Activated CD4-positive, alpha-beta T cell treated with anti-CD3 and anti-CD28 coated beads, Interleukin-2, amount 10 ng/mL, durations not matched to agents 24 days and 14 days (primary cell): ENCODE measurements around the gene CPE. TPM values are rescaled to one million over a fixed set of nuclear protein-coding genes. Genes with fewer than 3 reads are reported as not detected.
A peak's percentile ranks its signal among the peaks of the same experiment; 100 is the strongest.

ENCODE experiments used
- DNase-seq: peaks from one replicate; pipeline ENCODE4 v3.0.0; 2022
- H3K27ac Mint-ChIP-seq: one replicate; pipeline ENCODE4 v1.8.0; 2022; ENCODE audit warnings: mild to moderate bottlenecking, mixed read lengths
- H3K27me3 Mint-ChIP-seq: one replicate; pipeline ENCODE4 v1.8.0; 2022; ENCODE audit warnings: mixed read lengths
- H3K36me3 Mint-ChIP-seq: one replicate; pipeline ENCODE4 v1.8.0; 2022; ENCODE audit warnings: low read depth, mild to moderate bottlenecking, mixed read lengths
- H3K4me1 Mint-ChIP-seq: one replicate; pipeline ENCODE4 v1.8.0; 2021; ENCODE audit warnings: mixed read lengths
- H3K4me3 Mint-ChIP-seq: one replicate; pipeline ENCODE4 v1.8.0; 2022; ENCODE audit warnings: mild to moderate bottlenecking, moderate library complexity, mixed read lengths
- H3K9me3 Mint-ChIP-seq: one replicate; pipeline ENCODE4 v1.8.0; 2021; ENCODE audit warnings: mixed read lengths
- intact Hi-C: fragments of 100-400 bp; cut with micrococcal nuclease; formaldehyde crosslinking; loops from one replicate; pipeline ENCODE4 v1.15.1; 2023
- total RNA-seq: library from RNA; stranded (reverse); gene quantifications from 2 replicates; pipeline ENCODE4 v1.2.3, GENCODE V29; 2022

CPE gene
- total RNA-seq, 1 donor from 2014 or later = not detected

GRCh38 chr4:165351359-165352130 lies 27.3 kb upstream of the CPE start:
- intact Hi-C loops = no loop called here
- DNase-seq = no peak
- no peaks in the 10 kb centered on the region for H3K4me1 Mint-ChIP-seq
- no peak overlapping the region for H3K27ac Mint-ChIP-seq
- no peak overlapping the region for H3K4me3 Mint-ChIP-seq
- H3K36me3 Mint-ChIP-seq = no peaks in the 10 kb centered on the region
- no peaks in the 10 kb centered on the region for H3K9me3 Mint-ChIP-seq
- peaks cover 18% of the 10 kb centered on the region for H3K27me3 Mint-ChIP-seq

DNA sequence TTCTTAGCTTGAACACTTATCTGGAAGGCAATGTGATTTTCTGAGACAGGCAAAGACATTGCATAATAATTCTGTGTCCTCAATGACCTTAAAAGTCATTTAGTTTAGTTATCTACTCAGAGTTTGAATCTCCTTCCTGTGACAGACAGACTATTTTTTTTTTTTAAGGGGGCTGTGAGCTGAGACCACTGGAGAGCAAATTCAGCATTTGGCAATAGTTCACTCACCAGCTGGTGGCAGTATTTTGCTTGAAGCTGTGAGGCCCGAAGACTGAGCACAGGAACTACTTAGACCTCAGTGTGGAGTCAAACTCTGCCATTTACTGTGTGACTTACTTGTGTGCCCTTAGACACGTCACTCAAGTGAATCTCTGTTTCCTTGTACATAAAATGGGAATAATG lies 22.9 kb upstream of the CPE start:
- Mint-ChIP-seq H3K27ac (no peak overlapping the region), H3K27me3 (peaks cover 40% of the 10 kb centered on the region), H3K9me3 (no peaks in the 10 kb centered on the region), H3K36me3 (no peaks in the 10 kb centered on the region), H3K4me1 (no peaks in the 10 kb centered on the region), H3K4me3 (no peak overlapping the region)
- no peak for DNase-seq
- intact Hi-C loops = loop anchor here (2.0 kb wide), 1 partner anchor 109 kb away; no protein-coding TSS in a partner anchor

DNA sequence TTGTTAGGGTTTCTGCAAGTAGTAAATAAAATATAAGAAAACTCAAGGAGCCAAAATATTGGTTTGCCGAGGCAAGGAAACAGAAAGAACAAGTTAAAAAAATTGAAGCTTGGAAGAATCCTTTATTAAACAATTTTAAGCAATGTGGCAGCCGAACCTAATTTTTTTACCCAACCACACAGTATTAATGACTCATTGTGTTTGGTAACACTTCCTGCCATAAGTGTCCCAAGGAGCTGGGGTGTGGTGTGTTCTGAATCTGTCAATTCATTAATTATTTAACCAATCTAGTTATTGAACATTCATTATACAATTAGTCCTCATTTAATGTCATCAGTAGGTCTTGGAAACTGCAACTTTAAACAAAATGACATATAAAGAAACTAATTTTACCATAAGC lies 19.3 kb upstream of the CPE start:
- peaks cover 2% of the 10 kb centered on the region for H3K4me1 Mint-ChIP-seq
- H3K27me3 Mint-ChIP-seq = peaks cover 50% of the 10 kb centered on the region
- intact Hi-C loops = no loop called here
- DNase-seq = no peak
- no peak overlapping the region for H3K4me3 Mint-ChIP-seq
- no peaks in the 10 kb centered on the region for H3K36me3 Mint-ChIP-seq
- no peaks in the 10 kb centered on the region for H3K9me3 Mint-ChIP-seq
- H3K27ac Mint-ChIP-seq = no peak overlapping the region

DNA sequence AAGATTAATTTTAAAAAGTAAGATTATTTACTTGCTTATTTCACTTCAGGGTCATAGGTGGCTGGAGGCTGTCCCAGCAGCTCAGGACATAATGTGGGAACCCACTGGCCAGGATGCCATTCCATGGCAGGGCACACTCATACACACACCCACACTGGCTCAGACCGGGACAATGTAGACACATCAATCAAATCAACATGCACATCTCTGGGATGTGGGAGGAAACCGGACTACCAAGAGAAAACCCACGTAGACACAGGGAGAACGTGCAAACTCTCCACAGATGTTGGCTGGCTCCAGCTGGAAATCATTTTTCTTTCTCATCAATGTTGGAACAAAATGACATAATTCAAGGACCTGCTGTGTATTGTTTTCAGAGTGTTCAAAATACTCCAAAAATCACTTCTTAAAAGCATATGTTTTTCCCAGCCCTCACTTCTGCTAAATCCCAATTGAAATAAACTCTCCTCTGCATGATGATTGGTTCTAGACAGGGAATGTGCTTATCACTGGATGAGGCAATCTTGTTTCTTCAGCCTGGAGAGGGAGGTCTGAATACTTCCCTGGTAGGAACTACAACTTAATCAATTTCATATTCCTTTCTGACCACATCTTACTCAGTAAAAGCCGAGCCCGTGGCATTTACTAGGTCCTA lies 18.6 kb upstream of the CPE start:
- intact Hi-C loops = no loop called here

GRCh38 chr4:165360985-165361670 lies 17.7 kb upstream of the CPE start:
- Mint-ChIP-seq H3K9me3 (no peaks in the 10 kb centered on the region), H3K27ac (no peak overlapping the region), H3K4me1 (peaks cover 2% of the 10 kb centered on the region), H3K27me3 (peaks cover 40% of the 10 kb centered on the region), H3K4me3 (no peak overlapping the region), H3K36me3 (no peaks in the 10 kb centered on the region)
- intact Hi-C loops = no loop called here
- no peak for DNase-seq

More for the DNA sequence above, 18.6 kb upstream of the CPE start:
- Mint-ChIP-seq H3K27me3 (peaks cover 50% of the 10 kb centered on the region), H3K4me3 (no peak overlapping the region), H3K36me3 (no peaks in the 10 kb centered on the region), H3K27ac (no peak overlapping the region), H3K9me3 (no peaks in the 10 kb centered on the region), H3K4me1 (peaks cover 2% of the 10 kb centered on the region)
- DNase-seq = no peak

GRCh38 chr4:165361810-165362209 lies 17.0 kb upstream of the CPE start:
- no peak overlapping the region for H3K27ac Mint-ChIP-seq
- DNase-seq = no peak
- H3K9me3 Mint-ChIP-seq = no peaks in the 10 kb centered on the region
- no peak overlapping the region for H3K4me3 Mint-ChIP-seq
- H3K36me3 Mint-ChIP-seq = no peaks in the 10 kb centered on the region
- peaks cover 39% of the 10 kb centered on the region for H3K27me3 Mint-ChIP-seq
- intact Hi-C loops = no loop called here
- peaks cover 2% of the 10 kb centered on the region for H3K4me1 Mint-ChIP-seq

GRCh38 chr4:165364452-165365080 lies 14.2 kb upstream of the CPE start:
- intact Hi-C loops = no loop called here

DNA sequence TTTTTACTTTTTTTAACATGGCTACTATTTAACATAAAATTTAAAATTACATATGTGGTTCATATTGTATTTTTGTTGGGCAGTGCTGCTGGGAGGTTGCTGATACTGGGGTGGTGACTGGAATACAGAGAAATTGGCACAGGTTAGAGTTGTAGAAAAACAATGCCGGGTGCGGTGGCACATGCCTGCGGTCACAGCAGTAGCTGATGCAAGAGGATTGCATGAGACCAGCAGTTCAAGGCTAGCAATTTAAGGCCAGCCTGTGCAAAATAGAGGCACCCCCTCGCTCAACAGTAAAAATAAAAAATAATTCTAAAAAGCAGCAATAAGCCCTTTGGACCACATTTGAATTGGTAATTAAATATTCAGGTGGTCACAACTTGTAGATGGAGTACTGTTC lies 11.8 kb upstream of the CPE start:
- H3K4me1 Mint-ChIP-seq = no peaks in the 10 kb centered on the region
- intact Hi-C loops = no loop called here
- H3K27me3 Mint-ChIP-seq = peaks cover 16% of the 10 kb centered on the region
- no peaks in the 10 kb centered on the region for H3K36me3 Mint-ChIP-seq
- no peak for DNase-seq
- H3K9me3 Mint-ChIP-seq = no peaks in the 10 kb centered on the region
- no peak overlapping the region for H3K27ac Mint-ChIP-seq
- H3K4me3 Mint-ChIP-seq = no peak overlapping the region

More at GRCh38 chr4:165364452-165365080, 14.2 kb upstream of the CPE start:
- H3K9me3 Mint-ChIP-seq = no peaks in the 10 kb centered on the region
- no peak overlapping the region for H3K27ac Mint-ChIP-seq
- H3K27me3 Mint-ChIP-seq = peaks cover 24% of the 10 kb centered on the region
- H3K4me1 Mint-ChIP-seq = peaks cover 2% of the 10 kb centered on the region
- no peak overlapping the region for H3K4me3 Mint-ChIP-seq
- no peaks in the 10 kb centered on the region for H3K36me3 Mint-ChIP-seq
- DNase-seq = no peak

- intact Hi-C loops = no loop called here
- Mint-ChIP-seq H3K36me3 (no peaks in the 10 kb centered on the region), H3K9me3 (no peaks in the 10 kb centered on the region), H3K4me1 (no peaks in the 10 kb centered on the region), H3K4me3 (no peak overlapping the region), H3K27ac (no peak overlapping the region), H3K27me3 (peaks cover 20% of the 10 kb centered on the region)
- DNase-seq = no peak
These were observed 10.7 kb upstream of the CPE start for GRCh38 chr4:165368114-165368513.

DNA sequence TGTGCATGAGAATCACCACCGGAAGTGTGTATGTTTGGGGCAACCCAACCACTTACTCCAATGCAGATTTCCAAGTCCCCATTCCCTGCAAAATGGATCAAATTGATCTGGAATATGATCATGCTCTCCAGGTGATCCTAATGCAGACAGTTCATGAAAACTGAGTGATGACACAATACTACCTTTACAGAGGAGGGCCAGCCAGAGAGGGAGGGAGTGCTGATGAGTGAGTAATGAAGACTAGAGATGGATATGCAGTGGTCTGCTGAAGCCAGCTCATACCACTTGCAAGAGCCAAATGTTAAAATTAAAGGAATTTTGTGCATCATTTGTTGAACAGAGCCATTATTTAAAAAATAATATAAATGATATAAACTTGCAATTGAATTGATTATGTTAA lies 10.2 kb upstream of the CPE start:
- Mint-ChIP-seq H3K4me3 (no peak overlapping the region), H3K27ac (no peak overlapping the region), H3K36me3 (no peaks in the 10 kb centered on the region), H3K9me3 (no peaks in the 10 kb centered on the region), H3K27me3 (peaks cover 22% of the 10 kb centered on the region), H3K4me1 (no peaks in the 10 kb centered on the region)
- DNase-seq = no peak
- intact Hi-C loops = no loop called here

- H3K27ac Mint-ChIP-seq = no peak overlapping the region
- intact Hi-C loops = no loop called here
- DNase-seq = no peak
- no peaks in the 10 kb centered on the region for H3K36me3 Mint-ChIP-seq
- no peak overlapping the region for H3K4me3 Mint-ChIP-seq
- H3K9me3 Mint-ChIP-seq = no peaks in the 10 kb centered on the region
- peaks cover 30% of the 10 kb centered on the region for H3K27me3 Mint-ChIP-seq
- no peaks in the 10 kb centered on the region for H3K4me1 Mint-ChIP-seq
These were observed 9.3 kb upstream of the CPE start for GRCh38 chr4:165369522-165369921.

- Mint-ChIP-seq H3K9me3 (no peaks in the 10 kb centered on the region), H3K27me3 (peaks cover 39% of the 10 kb centered on the region), H3K36me3 (no peaks in the 10 kb centered on the region), H3K4me1 (peaks cover 3% of the 10 kb centered on the region), H3K4me3 (no peak overlapping the region), H3K27ac (no peak overlapping the region)
- intact Hi-C loops = no loop called here
- DNase-seq = no peak
These were observed 8.3 kb upstream of the CPE start for GRCh38 chr4:165370530-165370929.

- no peak for DNase-seq
- H3K27me3 Mint-ChIP-seq = peaks cover 80% of the 10 kb centered on the region
- H3K36me3 Mint-ChIP-seq = no peaks in the 10 kb centered on the region
- intact Hi-C loops = no loop called here
- H3K4me3 Mint-ChIP-seq = no peak overlapping the region
- peaks cover 8% of the 10 kb centered on the region for H3K4me1 Mint-ChIP-seq
- no peak overlapping the region for H3K27ac Mint-ChIP-seq
- H3K9me3 Mint-ChIP-seq = no peaks in the 10 kb centered on the region
These were observed 3.3 kb upstream of the CPE start for GRCh38 chr4:165375465-165375864.

GRCh38 chr4:165378398-165378744 lies 437 bp upstream of the CPE start:
- DNase-seq = no peak
- H3K4me1 Mint-ChIP-seq = peaks cover 8% of the 10 kb centered on the region
- H3K27ac Mint-ChIP-seq = no peak overlapping the region
- intact Hi-C loops = no loop called here
- no peaks in the 10 kb centered on the region for H3K36me3 Mint-ChIP-seq
- H3K4me3 Mint-ChIP-seq = peak overlapping the region; percentile 77
- H3K27me3 Mint-ChIP-seq = peaks cover 83% of the 10 kb centered on the region
- H3K9me3 Mint-ChIP-seq = peaks cover 4% of the 10 kb centered on the region
